ENCODE results near the gene PTH2R. TPM values are rescaled to one million over a fixed set of nuclear protein-coding genes. Genes with fewer than 3 reads are reported as not detected.
A peak's percentile ranks its signal among the peaks of the same experiment; 100 is the strongest.
"Not testable (repeated sequence)": the region's sequence is repeated elsewhere in the genome, so short reads cannot be mapped to it uniquely, and the experiment has no call there.

The PTH2R gene
- total RNA-seq, 1 experiment from 2014 or later: not detected

- no peak for DNase-seq (ENCODE audit: low read depth)
Observed at GRCh38 chr2:208392300-208392699, 14.3 kb upstream of the PTH2R start.

DNA sequence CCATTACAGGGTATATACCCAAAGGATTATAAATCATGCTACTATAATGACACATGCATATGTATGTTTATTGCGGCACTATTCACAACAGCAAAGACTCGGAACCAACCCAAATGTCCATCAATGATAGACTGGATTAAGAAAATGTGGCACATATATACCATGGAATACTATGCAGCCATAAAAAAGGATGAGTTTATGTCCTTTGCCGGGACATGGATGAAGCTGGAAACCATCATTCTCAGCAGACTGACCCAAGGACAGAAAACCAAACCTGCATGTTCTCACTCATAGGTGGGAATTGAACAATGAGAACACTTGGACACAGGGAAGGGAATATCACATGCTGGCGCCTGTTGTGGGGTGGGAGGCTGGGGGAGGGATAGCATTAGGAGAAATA lies 9.8 kb upstream of the PTH2R start:
- DNase-seq (ENCODE audit: low read depth): not testable (repeated sequence)

DNA sequence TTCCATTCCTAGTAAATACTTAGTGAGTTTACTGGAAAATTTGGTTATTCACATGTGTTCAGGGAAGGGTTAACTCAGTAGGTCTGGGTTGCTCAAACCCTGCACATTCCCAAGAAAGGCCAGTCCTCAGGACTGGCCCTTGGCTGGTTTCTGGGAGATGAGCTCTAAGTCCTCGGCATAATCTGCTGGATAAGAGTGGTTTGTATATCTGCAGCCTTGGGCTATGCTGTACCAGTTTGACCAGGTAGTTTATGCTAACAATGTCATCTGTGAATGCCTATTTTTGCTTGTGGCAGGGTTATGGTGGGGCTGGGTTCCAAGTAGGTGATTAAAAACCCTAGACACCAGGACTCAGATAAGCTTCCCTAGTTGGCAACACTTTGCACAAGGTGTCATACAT lies 7.4 kb upstream of the PTH2R start:
- no peak for DNase-seq (ENCODE audit: low read depth)

GRCh38 chr2:208407667-208408066 lies 1.1 kb downstream of the PTH2R start:
- peak; percentile 3 for DNase-seq (ENCODE audit: low read depth)

GRCh38 chr2:208413931-208414330 lies 7.3 kb downstream of the PTH2R start:
- no peak for DNase-seq (ENCODE audit: low read depth)

DNA sequence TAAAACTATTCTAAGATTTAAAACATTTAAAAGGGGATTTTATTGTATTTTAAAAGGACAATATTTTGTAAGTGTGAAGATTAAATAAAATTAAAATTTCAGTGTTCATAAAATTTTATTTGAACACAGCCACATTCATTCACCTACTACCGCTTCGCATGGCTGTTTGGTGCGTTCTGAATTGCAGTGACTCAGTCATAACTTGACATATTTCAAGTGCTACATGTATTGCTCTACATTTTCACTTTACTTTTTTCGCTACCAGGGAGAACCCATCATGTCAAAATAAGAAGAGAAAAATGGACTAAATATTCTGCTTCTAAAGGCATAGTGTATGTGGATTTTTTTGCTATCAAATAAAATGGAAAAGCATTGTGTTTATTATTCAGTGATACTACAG lies 8.7 kb downstream of the PTH2R start:
- DNase-seq (ENCODE audit: low read depth): no peak

DNA sequence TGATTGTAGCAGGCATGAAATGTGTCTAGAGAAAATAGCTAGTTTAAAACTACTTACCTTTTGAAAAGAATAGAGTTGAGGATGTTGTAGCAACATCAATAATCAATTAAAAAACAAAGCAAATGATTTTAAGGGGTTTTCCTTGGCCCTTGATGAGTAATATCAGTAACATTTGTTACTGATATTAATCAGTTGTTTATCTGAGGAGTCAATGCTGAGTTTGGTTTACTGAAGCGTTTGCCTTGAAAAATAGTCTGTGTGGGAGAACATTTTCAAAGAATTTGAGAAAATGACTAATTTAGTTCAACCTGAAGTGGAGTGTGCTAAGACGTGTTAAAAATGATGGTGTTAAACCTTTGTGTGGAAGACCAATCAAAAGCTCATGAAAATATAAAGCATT lies 9.3 kb downstream of the PTH2R start:
- DNase-seq (ENCODE audit: low read depth): no peak

DNA sequence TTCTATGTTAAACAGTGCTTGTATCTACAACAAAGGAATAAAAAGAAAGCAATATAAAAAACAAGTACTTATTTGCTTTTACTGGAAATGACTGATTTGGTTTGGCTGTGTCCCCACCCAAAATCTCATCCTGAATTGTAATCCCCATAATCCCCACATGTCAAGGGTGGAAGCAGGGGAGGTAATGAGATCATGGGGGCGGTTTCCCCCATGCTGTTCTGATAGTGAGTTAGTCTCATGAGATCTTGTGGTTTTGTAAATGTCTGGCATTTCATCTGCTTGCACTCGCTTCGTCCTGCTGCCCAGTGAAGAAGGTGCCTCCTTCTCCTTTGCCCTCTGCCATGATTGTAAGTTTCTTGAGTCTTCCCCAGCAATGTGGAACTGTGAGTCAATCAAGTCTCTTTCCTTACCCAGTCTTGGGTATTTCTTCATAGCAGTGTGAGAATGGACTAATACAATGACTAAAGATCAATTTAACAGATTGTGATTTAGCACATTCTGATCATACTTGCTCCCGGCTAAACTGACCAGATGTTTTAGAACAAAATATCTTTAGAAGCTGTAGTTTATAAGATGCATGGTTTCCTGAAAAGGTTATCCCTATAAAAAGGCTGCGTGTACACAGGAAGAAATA lies 19.9 kb downstream of the PTH2R start:
- DNase-seq (ENCODE audit: low read depth): peak; percentile 3

DNA sequence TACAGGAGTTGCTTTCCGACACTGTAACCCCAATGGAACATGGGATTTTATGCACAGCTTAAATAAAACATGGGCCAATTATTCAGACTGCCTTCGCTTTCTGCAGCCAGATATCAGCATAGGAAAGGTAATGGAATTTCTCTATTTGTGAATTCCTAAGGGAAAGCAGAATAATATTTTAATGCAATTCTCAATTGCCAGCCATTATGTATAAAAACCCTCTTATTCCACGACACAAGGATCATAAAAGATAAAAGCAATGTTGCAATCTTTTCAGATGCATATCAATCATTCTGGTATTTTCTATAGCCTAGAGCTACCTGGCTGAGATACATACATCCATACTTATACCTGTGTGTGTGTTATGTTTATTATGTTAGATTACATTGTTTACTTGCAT lies 31.2 kb downstream of the PTH2R start:
- no peak for DNase-seq (ENCODE audit: low read depth)

DNA sequence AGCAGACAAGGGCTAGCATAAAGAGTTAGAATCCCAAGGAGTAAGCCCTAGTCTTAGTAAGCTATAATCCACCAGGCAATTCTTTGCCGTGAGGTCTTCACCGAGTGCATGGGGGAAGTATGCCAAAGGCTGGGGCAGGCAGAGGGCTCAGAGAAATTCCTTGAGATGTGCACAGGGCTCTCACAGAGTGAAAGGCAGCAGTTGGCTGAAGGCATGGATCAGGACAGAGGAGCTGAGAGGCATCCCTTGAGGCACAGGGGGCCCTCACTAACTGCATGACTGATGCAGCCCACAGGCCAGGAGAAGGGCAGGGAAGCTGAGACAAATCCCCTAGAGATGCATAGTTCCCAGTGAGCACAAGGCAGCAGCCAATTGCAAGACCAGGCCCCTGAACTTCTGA lies 34.1 kb downstream of the PTH2R start:
- DNase-seq (ENCODE audit: low read depth): no peak

DNA sequence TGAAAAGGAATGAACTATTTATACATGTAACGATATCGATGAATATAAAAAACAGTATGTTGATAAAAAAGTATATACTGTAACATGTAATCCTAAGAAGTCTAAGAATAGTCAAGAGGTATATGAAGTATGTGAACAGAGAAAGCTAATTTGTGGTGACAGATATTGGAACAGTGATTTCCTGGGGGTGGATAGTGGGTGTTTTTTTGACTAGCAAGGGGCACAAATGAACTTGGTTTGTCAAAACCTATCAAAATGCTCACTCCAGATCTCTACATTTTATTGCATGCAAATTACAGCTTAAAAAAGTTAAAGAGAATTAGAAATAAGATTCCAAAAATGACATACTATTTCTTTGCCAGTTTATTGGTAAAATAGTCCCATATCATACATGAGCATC lies 35.4 kb downstream of the PTH2R start:
- DNase-seq (ENCODE audit: low read depth): no peak

GRCh38 chr2:208447447-208447846 lies 40.9 kb downstream of the PTH2R start:
- not testable (repeated sequence) for DNase-seq (ENCODE audit: low read depth)

DNA sequence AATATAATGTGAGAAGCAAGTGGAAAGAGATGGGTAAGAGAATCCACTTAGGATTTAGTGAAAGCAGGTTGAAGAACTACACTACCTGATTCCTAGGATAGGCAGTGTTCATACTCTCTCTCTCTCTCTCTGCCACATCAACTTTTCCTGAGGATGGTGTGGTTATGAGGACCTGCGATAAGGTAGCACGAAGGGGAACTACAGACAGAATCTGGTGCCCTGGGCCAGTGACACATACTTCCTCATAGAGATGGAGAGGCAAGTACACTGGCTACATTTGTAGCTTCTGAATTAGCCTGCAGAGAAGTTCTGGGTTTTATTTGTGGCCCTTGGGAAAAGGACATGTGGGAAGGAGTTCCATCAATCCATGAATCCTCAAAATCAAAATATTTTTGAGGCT lies 44.5 kb downstream of the PTH2R start:
- DNase-seq (ENCODE audit: low read depth): no peak

DNA sequence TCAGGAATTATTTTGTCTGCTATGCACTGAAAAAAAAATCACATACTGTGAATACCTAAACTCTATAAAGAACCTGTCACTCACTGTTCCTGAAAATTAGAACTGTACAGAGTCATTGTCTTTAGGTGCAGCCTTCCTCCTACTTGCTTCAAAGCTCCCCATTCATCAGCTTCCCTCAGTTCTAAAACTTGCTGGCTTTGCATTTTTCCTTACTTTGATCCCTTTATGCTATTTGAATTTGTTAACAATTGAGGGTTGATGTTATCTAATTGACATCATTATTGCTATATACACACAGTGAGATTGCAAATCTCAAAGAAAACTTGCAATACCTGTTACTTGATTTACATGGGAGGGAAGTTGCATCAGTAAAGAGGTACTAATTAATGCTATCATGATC lies 48.3 kb downstream of the PTH2R start:
- no peak for DNase-seq (ENCODE audit: low read depth)

DNA sequence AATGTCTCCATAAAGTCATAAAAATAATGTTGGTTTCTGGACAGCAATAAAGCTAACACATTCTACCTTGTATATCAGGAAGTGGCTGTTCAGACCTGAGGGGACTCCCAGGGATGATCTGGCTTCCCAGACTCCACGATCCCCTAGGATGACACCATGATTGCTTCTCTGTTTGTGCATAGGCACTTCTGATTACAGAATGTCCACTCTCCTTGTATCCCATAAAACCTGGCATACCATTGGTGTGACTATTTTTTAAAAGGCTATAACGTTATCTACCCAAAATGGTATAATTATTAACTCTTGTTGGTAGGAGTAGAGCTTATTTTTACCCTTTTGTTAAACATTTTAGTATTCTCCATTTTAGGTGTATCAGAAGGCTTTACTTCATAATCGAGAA lies 57.1 kb downstream of the PTH2R start:
- DNase-seq (ENCODE audit: low read depth): no peak

- DNase-seq (ENCODE audit: low read depth): no peak
Observed at GRCh38 chr2:208464205-208464604, 57.6 kb downstream of the PTH2R start.

GRCh38 chr2:208466151-208466919 lies 59.7 kb downstream of the PTH2R start:
- DNase-seq (ENCODE audit: low read depth): peak; percentile 18

DNA sequence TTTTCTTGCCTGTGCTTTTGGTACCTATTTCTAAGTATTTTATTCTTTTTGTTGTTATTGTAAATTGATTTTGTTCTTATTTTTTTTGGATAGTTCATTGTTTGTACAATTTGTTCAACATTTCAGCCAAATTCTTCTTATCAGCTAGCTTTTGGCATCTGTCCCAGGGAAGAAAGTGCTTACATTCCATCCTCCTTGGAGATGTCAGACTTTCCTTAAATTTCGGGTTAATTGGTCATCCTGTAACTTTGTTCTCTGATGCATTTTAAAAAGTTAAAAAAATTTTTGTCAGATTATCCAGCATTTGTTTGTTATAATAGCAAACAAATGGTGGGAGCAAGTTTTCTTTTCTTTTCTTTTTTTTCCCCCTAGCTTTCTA lies 60.3 kb downstream of the PTH2R start:
- no peak for DNase-seq (ENCODE audit: low read depth)

GRCh38 chr2:208467564-208467963 lies 61.0 kb downstream of the PTH2R start:
- no peak for DNase-seq (ENCODE audit: low read depth)

DNA sequence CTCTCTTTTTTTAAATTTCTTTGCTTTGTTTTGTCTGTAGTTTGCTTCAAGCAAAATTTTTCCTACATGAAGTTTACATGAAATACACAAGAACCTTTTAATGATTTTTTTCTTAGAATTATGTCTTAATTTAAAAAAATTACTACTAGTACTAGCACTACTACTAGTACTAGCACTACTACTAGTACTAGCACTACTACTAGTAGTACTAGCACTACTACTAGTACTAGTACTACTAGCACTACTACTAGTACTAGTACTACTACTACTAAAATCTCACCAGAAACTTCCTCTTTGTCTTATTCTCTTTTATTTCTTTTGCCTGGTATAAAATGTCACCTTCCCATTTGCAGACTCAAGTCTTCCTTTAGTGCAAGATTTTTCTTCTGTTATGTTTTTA lies 71.1 kb downstream of the PTH2R start:
- no peak for DNase-seq (ENCODE audit: low read depth)

DNA sequence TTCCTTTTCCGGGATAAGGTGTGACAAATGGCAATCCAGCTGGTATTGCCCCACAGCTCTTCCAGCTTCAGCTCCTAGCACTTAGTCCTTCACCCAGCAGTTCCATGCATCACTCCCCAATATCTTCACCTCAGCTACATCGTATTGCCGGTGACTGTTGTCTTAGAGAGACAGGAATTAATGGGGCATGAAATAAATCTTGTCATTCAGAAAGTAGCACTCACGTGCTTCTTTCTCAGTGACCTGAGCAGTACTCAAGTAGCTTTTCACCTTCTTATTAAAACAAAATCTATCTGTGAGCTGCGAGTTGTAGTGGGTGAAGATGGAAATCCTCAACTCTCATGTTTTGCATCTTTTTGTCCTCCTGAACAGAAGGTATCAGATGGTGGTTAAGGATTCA lies 72.8 kb downstream of the PTH2R start:
- DNase-seq (ENCODE audit: low read depth): no peak

GRCh38 chr2:208481945-208482344 lies 75.4 kb downstream of the PTH2R start:
- not testable (repeated sequence) for DNase-seq (ENCODE audit: low read depth)

DNA sequence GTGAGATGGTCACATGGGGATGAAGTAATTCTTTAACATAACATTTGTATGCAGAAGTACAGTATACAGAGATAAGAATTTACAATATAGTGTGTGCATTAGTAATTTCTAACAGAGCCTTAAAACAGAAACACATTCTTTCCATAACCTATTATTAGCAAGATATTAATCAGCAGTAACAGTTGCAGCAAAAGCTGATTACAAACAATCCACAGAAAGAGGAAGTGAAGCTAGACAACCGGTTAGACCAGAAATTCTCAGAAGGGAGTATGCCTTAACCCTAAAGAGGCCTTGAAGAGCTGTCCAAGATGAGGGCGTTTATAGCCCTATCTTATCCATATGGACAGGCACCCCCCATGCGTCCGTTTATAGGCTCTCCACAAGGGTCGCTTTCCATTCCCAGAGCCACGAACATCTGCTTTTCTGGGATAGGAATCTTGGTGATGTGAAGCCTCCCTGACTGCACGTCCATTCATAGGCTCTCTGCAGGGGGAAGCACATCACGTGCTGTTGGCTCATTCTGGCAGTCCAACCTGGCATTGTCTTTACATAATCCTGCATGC lies 75.9 kb downstream of the PTH2R start:
- DNase-seq (ENCODE audit: low read depth): not testable (repeated sequence)

Measured in LHCN-M2 (cell line).